Ishikawa (cell line): ENCODE results near the gene FADS6.

Experiments used
- CEBPB ChIP-seq: IDR thresholded peaks from 2 replicates; pipeline ENCODE4 v1.6.1; 2012
- CREB1 ChIP-seq: IDR thresholded peaks from 2 replicates; pipeline ENCODE4 v1.6.1; 2012; ENCODE audit warnings: low read depth
- EGR1 ChIP-seq: IDR thresholded peaks from 2 replicates; pipeline ENCODE4 v1.6.1; 2012
- EP300 ChIP-seq: IDR thresholded peaks from 2 replicates; pipeline ENCODE4 v1.6.1; 2012; ENCODE audit warnings: borderline replicate concordance
- NFIC ChIP-seq: IDR thresholded peaks from 2 replicates; pipeline ENCODE4 v1.6.1; 2012
- TAF1 ChIP-seq: IDR thresholded peaks from 2 replicates; pipeline ENCODE4 v1.6.1; 2012; ENCODE audit warnings: low read depth, mild to moderate bottlenecking
- TF ChIP-seq, protein P1 (sequence below): IDR thresholded peaks from 2 replicates; pipeline ENCODE4 v1.6.1; 2012
- TF ChIP-seq, protein P2 (sequence below): IDR thresholded peaks from 2 replicates; pipeline ENCODE4 v1.6.1; 2012; ENCODE audit warnings: low read depth, mild to moderate bottlenecking

DNA sequence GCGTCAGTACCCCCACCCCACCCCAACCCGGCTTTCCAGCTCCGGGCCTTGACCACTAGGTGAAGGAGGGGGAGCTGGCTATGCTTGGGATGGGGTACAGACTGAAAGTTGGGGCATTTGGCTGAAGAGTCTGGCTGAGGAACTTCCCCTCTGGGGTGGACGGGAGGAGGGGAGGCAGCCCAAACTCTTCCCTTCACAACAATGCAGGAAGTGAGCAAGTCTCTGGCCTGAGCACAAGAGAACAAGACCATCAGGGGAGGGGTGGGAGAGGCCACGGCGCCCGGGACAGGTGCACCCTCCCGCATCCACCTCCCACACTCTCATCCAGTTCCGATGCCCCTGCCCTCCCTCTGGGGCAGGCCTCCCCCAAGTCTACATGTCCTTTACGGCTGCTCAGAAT is 24.0 kb upstream of the FADS6 start:
- no peak for TF ChIP-seq NFIC
- no peak for TF ChIP-seq TAF1
- TF ChIP-seq EP300, result no peak
- no peak for TF ChIP-seq EGR1
- TF ChIP-seq, protein P1, sequence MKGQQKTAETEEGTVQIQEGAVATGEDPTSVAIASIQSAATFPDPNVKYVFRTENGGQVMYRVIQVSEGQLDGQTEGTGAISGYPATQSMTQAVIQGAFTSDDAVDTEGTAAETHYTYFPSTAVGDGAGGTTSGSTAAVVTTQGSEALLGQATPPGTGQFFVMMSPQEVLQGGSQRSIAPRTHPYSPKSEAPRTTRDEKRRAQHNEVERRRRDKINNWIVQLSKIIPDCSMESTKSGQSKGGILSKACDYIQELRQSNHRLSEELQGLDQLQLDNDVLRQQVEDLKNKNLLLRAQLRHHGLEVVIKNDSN, result no peak
- TF ChIP-seq CEBPB, result no peak
- TF ChIP-seq, protein P2, sequence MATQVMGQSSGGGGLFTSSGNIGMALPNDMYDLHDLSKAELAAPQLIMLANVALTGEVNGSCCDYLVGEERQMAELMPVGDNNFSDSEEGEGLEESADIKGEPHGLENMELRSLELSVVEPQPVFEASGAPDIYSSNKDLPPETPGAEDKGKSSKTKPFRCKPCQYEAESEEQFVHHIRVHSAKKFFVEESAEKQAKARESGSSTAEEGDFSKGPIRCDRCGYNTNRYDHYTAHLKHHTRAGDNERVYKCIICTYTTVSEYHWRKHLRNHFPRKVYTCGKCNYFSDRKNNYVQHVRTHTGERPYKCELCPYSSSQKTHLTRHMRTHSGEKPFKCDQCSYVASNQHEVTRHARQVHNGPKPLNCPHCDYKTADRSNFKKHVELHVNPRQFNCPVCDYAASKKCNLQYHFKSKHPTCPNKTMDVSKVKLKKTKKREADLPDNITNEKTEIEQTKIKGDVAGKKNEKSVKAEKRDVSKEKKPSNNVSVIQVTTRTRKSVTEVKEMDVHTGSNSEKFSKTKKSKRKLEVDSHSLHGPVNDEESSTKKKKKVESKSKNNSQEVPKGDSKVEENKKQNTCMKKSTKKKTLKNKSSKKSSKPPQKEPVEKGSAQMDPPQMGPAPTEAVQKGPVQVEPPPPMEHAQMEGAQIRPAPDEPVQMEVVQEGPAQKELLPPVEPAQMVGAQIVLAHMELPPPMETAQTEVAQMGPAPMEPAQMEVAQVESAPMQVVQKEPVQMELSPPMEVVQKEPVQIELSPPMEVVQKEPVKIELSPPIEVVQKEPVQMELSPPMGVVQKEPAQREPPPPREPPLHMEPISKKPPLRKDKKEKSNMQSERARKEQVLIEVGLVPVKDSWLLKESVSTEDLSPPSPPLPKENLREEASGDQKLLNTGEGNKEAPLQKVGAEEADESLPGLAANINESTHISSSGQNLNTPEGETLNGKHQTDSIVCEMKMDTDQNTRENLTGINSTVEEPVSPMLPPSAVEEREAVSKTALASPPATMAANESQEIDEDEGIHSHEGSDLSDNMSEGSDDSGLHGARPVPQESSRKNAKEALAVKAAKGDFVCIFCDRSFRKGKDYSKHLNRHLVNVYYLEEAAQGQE, result no peak
- TF ChIP-seq CREB1, result no peak
